HCT116 (cell line): ENCODE data around the gene PAQR8. TPM values are rescaled to one million over a fixed set of nuclear protein-coding genes. Genes with fewer than 3 reads are reported as not detected.

Experiments
- ATAC-seq: fragments of 200-7000 bp; cut with Tn5 transposase; 2 replicates; pipeline ENCODE4 v1.9.1; 2020; ENCODE audit warnings: mild to moderate bottlenecking, moderate library complexity
- BruUV-seq: library from RNA; stranded (reverse); fragments of 400-500 nt; replicated peaks from 2 replicates; lab custom pipeline; 2021; lab: Mats Ljungman, UMichigan
- CTCF ChIA-PET: fragments of 300-600 bp; sonication (Branson Sonifier 250); formaldehyde crosslinking; loops from one replicate; lab custom pipeline; 2021; ENCODE audit warnings: antibody characterized with exemption; lab: Charles Lee
- POLR2A ChIA-PET: fragments of 300-600, 350-600 bp; sonication (Branson Sonifier 250); formaldehyde crosslinking; loops from one replicate; lab custom pipeline; 2021; ENCODE audit warnings: antibody characterized with exemption; lab: Charles Lee
- RAD21 ChIA-PET, 2 experiments: fragments of 300-600 bp; sonication (Branson Sonifier 250); formaldehyde crosslinking; loops; one replicate each; lab custom pipeline; 2023; ENCODE audit warnings: low total read pairs in 2 of 2; ENCODE audit not compliant: uncharacterized antibody in 2 of 2, unreplicated experiment in 2 of 2, low non-redundant PET in 1 of 2; lab: Charles Lee
- DNase-seq: peaks from one replicate; pipeline ENCODE4 v3.0.0-alpha.2; 2010; ENCODE audit warnings: low read depth, low spot score
- H2AFZ ChIP-seq: fragments of 200-600 bp; shearing (Covaris generic), sonication (generic); 2 replicates; pipeline ENCODE4 v1.6.1; 2017; ENCODE audit warnings: low read depth, mixed run types, mixed read lengths, antibody characterized with exemption, low read length; ENCODE audit not compliant: poor library complexity, severe bottlenecking
- H3K27ac ChIP-seq: 2 replicates; pipeline ENCODE4 v1.5.1; 2012; ENCODE audit warnings: low read depth, low read length
- H3K27me3 ChIP-seq: fragments of 200-600 bp; sonication (generic); 2 replicates; pipeline ENCODE4 v1.6.1; 2016; ENCODE audit warnings: mixed run types, low read length, mixed read lengths; ENCODE audit not compliant: insufficient read depth
- H3K36me3 ChIP-seq, 2 experiments: fragments of 200-500 bp in 1 of 2; fragments of 200-600 bp in 1 of 2; sonication (Bioruptor generic) in 1 of 2; sonication (generic) in 1 of 2; 2 replicates each; pipeline versions ENCODE4 v1.5.1 to v1.6.1; 2014 to 2016; ENCODE audit warnings: low read length in 2 of 2, inconsistent platforms in 1 of 2, mixed read lengths in 1 of 2, mixed run types in 1 of 2; ENCODE audit not compliant: insufficient read depth in 2 of 2, control insufficient read depth in 1 of 2
- H3K4me1 ChIP-seq, 2 experiments: fragments of 200-600 bp in 1 of 2; sonication (generic) in 1 of 2; 2 replicates each; pipeline versions ENCODE4 v1.5.1 to v1.6.1; 2012 to 2017; ENCODE audit warnings: low read length in 2 of 2, inconsistent platforms in 1 of 2, mild to moderate bottlenecking in 1 of 2, mixed read lengths in 1 of 2, mixed run types in 1 of 2, moderate library complexity in 1 of 2; ENCODE audit not compliant: insufficient read depth in 2 of 2, control insufficient read depth in 1 of 2
- H3K4me2 ChIP-seq: fragments of 200-600 bp; sonication (generic); 2 replicates; pipeline ENCODE4 v1.6.1; 2017; ENCODE audit warnings: mixed run types, low read length, mixed read lengths
- H3K4me3 ChIP-seq, 2 experiments: fragments of 200-600 bp in 1 of 2; sonication (generic) in 1 of 2; replicated peaks in 1 of 2; 2 replicates each; pipeline ENCODE4 v1.5.1; 2011 to 2016; ENCODE audit warnings: low read length in 2 of 2, control low read depth in 1 of 2, low read depth in 1 of 2, mild to moderate bottlenecking in 1 of 2, mixed read lengths in 1 of 2, mixed run types in 1 of 2
- H3K79me2 ChIP-seq: fragments of 200-600 bp; sonication (generic); 2 replicates; pipeline ENCODE4 v1.6.1; 2017; ENCODE audit warnings: mild to moderate bottlenecking, mixed run types, low read length, moderate library complexity, mixed read lengths; ENCODE audit not compliant: insufficient read depth
- H3K9ac ChIP-seq: fragments of 200-600 bp; sonication (generic); 2 replicates; pipeline ENCODE4 v1.6.1; 2016; ENCODE audit warnings: low read length, mixed read lengths
- H3K9me2 ChIP-seq: fragments of 200-600 bp; sonication (generic), shearing (Covaris generic); 2 replicates; pipeline ENCODE4 v1.6.1; 2017; ENCODE audit warnings: mixed run types, mild to moderate bottlenecking, moderate library complexity; ENCODE audit not compliant: insufficient read depth
- H3K9me3 ChIP-seq, 2 experiments: fragments of 200-500 bp in 1 of 2; fragments of 200-600 bp in 1 of 2; sonication (Bioruptor generic) in 1 of 2; sonication (generic) in 1 of 2; 2 replicates each; pipeline ENCODE4 v1.6.1; 2014 to 2017; ENCODE audit warnings: low read length in 2 of 2, mixed read lengths in 2 of 2, inconsistent platforms in 1 of 2, low read depth in 1 of 2, mild to moderate bottlenecking in 1 of 2, mixed run types in 1 of 2, moderate library complexity in 1 of 2; ENCODE audit not compliant: control insufficient read depth in 1 of 2, insufficient read depth in 1 of 2
- H4K20me1 ChIP-seq: fragments of 200-600 bp; sonication (generic), shearing (Covaris generic); 2 replicates; pipeline ENCODE4 v1.6.1; 2017; ENCODE audit warnings: mixed run types, mild to moderate bottlenecking, moderate library complexity; ENCODE audit not compliant: insufficient read depth
- CEBPB ChIP-seq: IDR thresholded peaks from 2 replicates; pipeline ENCODE4 v1.6.1; 2012; ENCODE audit warnings: low read depth
- EZH2 ChIP-seq: fragments of 200-600 bp; sonication (generic); IDR thresholded peaks from 2 replicates; pipeline ENCODE4 v1.6.1; 2017; ENCODE audit warnings: antibody characterized with exemption, mixed run types
- JUND ChIP-seq: IDR thresholded peaks from 2 replicates; pipeline ENCODE4 v1.6.1; 2012
- RAD21 ChIP-seq: IDR thresholded peaks from 2 replicates; pipeline ENCODE4 v1.6.1; 2012; ENCODE audit warnings: low read depth, mild to moderate bottlenecking
- YY1 ChIP-seq: IDR thresholded peaks from 2 replicates; pipeline ENCODE4 v1.6.1; 2011; ENCODE audit warnings: low read length, low read depth, moderate library complexity, mild to moderate bottlenecking; ENCODE audit not compliant: insufficient replicate concordance; ENCODE audit errors: extremely low read depth
- ZFX ChIP-seq: fragments of 450-650 bp; IDR thresholded peaks from 2 replicates; pipeline ENCODE4 v1.6.1; 2017
- intact Hi-C: fragments of 100-400 bp; cut with micrococcal nuclease; formaldehyde crosslinking; loops from 2 replicates; pipeline ENCODE4 v1.10.0; 2022
- total RNA-seq: library from RNA; stranded (reverse); gene quantifications from one replicate; pipeline ENCODE4 v1.2.1, GENCODE V29; 2021; ENCODE audit not compliant: unreplicated experiment
- TF ChIP-seq, protein P1 (sequence below): IDR thresholded peaks from 2 replicates; pipeline ENCODE4 v1.6.1; 2011; ENCODE audit warnings: mild to moderate bottlenecking, low read length, moderate library complexity; ENCODE audit not compliant: insufficient replicate concordance; ENCODE audit errors: extremely low read depth

The PAQR8 gene
- total RNA-seq, 1 experiment from 2014 or later = 5.9 TPM

DNA sequence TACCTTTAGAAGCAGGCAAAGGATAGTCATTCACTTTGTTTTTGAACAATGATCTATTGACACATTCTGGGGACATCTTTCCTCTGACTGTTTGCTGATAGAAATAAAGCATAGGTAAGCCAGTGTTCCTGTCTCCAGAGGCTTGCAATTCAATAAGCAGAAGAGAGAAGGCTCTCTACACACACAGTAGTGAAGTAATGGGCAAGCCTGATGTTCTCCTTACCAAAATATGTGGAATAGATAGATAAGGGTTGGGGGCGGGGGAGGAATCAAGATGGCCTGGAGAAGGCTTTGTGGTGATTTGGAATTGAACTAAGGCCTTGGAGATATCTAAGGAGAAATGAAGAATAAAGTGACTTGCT is 27.3 kb downstream of the PAQR8 start:
- Histone ChIP-seq H3K36me3 (no peaks in the 10 kb centered on the region), H3K4me2 (peak overlapping the region; percentile 77), H3K27ac (peak overlapping the region; percentile 54), H3K27me3 (no peaks in the 10 kb centered on the region), H4K20me1 (no peaks in the 10 kb centered on the region), H3K9me2 (no peaks in the 10 kb centered on the region), H3K4me1 (peaks cover 25 to 36% of the 10 kb centered on the region in 2 experiments), H3K9me3 (peaks cover 0 to 9% of the 10 kb centered on the region in 2 experiments; a peak in 1 of 4 replicates), H3K9ac (no peak overlapping the region), H3K79me2 (no peaks in the 10 kb centered on the region), H2AFZ (no peak overlapping the region), H3K4me3 (peak overlapping the region in 1 of 2 experiments; percentile 46; a peak in 2 of 4 replicates)
- ATAC-seq (peak; percentile 19), DNase-seq (no peak)
- CTCF ChIA-PET = interaction anchor here (1.7 kb wide), 1 partner anchor 11 kb away, joined by 9 read pairs; no protein-coding TSS in a partner anchor
- POLR2A ChIA-PET = no interaction called here
- TF ChIP-seq ZFX = no peak
- no peak for TF ChIP-seq CEBPB
- no peak for TF ChIP-seq JUND
- no peak for TF ChIP-seq EZH2
- TF ChIP-seq RAD21 = no peak
- TF ChIP-seq, protein P1, sequence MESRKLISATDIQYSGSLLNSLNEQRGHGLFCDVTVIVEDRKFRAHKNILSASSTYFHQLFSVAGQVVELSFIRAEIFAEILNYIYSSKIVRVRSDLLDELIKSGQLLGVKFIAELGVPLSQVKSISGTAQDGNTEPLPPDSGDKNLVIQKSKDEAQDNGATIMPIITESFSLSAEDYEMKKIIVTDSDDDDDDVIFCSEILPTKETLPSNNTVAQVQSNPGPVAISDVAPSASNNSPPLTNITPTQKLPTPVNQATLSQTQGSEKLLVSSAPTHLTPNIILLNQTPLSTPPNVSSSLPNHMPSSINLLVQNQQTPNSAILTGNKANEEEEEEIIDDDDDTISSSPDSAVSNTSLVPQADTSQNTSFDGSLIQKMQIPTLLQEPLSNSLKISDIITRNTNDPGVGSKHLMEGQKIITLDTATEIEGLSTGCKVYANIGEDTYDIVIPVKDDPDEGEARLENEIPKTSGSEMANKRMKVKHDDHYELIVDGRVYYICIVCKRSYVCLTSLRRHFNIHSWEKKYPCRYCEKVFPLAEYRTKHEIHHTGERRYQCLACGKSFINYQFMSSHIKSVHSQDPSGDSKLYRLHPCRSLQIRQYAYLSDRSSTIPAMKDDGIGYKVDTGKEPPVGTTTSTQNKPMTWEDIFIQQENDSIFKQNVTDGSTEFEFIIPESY = no peak
- no peak for TF ChIP-seq YY1
- BruUV-seq = no TSS peak
- intact Hi-C loops = no loop called here
- RAD21 ChIA-PET = interaction anchor here in 1 of 2 experiments (1.0 kb wide), 1 partner anchor 10 kb away, joined by 4 read pairs; no protein-coding TSS in a partner anchor
